ENCODE measurements around the gene INPP5A. TPM values are rescaled to one million over a fixed set of nuclear protein-coding genes. Genes with fewer than 3 reads are reported as not detected.

Gene INPP5A
- total and polyA plus RNA-seq, 10 donors, result 11.1 to 41.3 (median 30.8) TPM

- Histone ChIP-seq H3K4me3 (no peak overlapping the region), H3K36me3 (peaks cover 0 to 100% (median 47%) of the 10 kb centered on the region in 6 donors), H3K4me1 (peaks cover 0 to 1% (median 0%) of the 10 kb centered on the region in 6 donors), H3K27me3 (replicated peaks in 1 of 7) (no peaks in the 10 kb centered on the region), H3K27ac (no peak overlapping the region), H3K9me3 (peaks cover 0 to 2% (median under 1%) of the 10 kb centered on the region in 8 donors)
- WGBS, 5 donors, result 81 to 96% (median 95%) methylated on average over 6 to 13 of the region's 13 CpGs
- intact Hi-C loops (cut with DNase I; ENCODE audit: low total_unique reads), result no loop called here
- DNase-seq, result peak; percentile 55
- TF ChIP-seq POLR2A (IDR thresholded peaks at IDR 0.05), result no peak
- TF ChIP-seq POLR2AphosphoS5 (IDR thresholded peaks at IDR 0.05), result no peak
- no peak for TF ChIP-seq CTCF (IDR thresholded peaks at IDR 0.05 in 8 of 11, conservative IDR thresholded peaks at IDR 0.05 in 3 of 11)
Observed at GRCh38 chr10:132711613-132712121, 174.1 kb downstream of the INPP5A start.

DNA sequence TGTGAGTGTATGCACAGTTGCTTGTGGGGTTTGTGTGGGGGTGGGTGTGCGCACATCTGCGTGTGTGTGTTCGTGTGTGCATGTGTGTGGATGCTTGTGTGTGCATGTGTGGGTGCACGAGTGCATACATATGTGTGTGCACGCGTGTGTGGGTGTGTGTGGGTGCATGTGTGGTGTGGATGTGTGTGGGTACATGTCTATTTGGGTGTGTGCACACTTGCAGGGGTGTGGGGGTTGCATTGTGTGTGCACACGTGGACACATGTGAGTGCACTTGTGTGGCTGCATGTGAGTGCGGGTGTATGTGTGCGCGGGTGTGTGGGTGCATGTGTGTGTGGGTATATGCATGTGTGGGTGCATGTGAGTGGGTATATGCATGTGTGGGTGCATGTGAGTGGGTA is 174.7 kb downstream of the INPP5A start:
- H3K36me3 ChIP-seq, result peaks cover 0 to 99% (median 47%) of the 10 kb centered on the region in 6 donors
- H3K4me3 ChIP-seq, result no peak overlapping the region
- H3K4me1 ChIP-seq, result peaks cover 0 to 3% (median 0%) of the 10 kb centered on the region in 6 donors
- TF ChIP-seq POLR2A (IDR thresholded peaks at IDR 0.05), result no peak
- no peak for TF ChIP-seq CTCF (IDR thresholded peaks at IDR 0.05 in 8 of 11, conservative IDR thresholded peaks at IDR 0.05 in 3 of 11)
- TF ChIP-seq POLR2AphosphoS5 (IDR thresholded peaks at IDR 0.05), result no peak
- DNase-seq, result peak; percentile 47
- intact Hi-C loops (cut with DNase I; ENCODE audit: low total_unique reads), result no loop called here
- no peaks in the 10 kb centered on the region for H3K27me3 ChIP-seq (replicated peaks in 1 of 7)
- no peak overlapping the region for H3K27ac ChIP-seq
- 91 to 97% (median 94%) methylated on average over 10 of the region's 10 CpGs for WGBS, 5 donors
- no peaks in the 10 kb centered on the region for H3K9me3 ChIP-seq

GRCh38 chr10:132712743-132713142 is 175.2 kb downstream of the INPP5A start:
- H3K27me3 ChIP-seq (replicated peaks in 1 of 7), result no peaks in the 10 kb centered on the region
- H3K36me3 ChIP-seq, result peaks cover 0 to 94% (median 47%) of the 10 kb centered on the region in 6 donors
- no peaks in the 10 kb centered on the region for H3K9me3 ChIP-seq
- H3K4me1 ChIP-seq, result peaks cover 0 to 3% (median 0%) of the 10 kb centered on the region in 6 donors
- intact Hi-C loops (cut with DNase I; ENCODE audit: low total_unique reads), result no loop called here
- WGBS, 5 donors, result 94 to 96% (median 95%) methylated on average over 6 of the region's 6 CpGs
- H3K4me3 ChIP-seq, result no peak overlapping the region
- TF ChIP-seq POLR2AphosphoS5 (IDR thresholded peaks at IDR 0.05) (no peak), POLR2A (IDR thresholded peaks at IDR 0.05) (no peak), CTCF (IDR thresholded peaks at IDR 0.05 in 8 of 11, conservative IDR thresholded peaks at IDR 0.05 in 3 of 11) (no peak)
- peak; percentile 37 for DNase-seq
- H3K27ac ChIP-seq, result no peak overlapping the region

DNA sequence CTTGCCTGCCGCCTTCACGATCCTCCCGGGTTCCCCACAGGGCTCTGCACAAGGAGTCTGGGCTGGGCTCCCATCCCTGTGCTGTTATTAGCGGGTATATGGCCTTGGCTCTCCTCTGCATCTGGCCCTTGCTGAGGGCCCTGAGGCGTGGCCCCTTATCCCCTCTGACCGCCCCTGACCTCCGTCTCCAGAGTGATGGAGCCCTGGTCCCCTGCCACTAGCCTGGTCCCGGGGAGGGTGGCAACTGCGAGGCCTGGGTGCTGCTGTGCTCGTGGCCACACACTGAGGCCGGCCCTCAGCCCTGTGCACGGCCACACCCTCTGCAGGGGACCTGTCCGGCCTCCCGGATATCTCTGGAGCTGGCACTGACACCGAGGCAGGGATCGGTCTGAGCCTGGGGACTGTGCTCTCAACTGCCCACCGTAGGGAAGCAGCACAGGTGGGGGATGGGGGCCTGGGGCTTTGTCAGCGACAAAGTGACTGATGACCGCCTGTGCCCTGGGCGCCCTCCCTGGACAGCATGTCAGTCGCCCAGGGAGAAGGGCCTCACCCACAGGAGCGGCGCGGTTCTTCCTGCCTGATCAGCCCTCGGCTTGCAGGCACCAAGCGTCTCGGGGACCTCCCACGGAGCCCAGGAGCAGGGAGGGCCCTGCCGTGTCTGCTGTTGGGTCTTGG is 176.0 kb downstream of the INPP5A start:
- TF ChIP-seq POLR2AphosphoS5 (IDR thresholded peaks at IDR 0.05) (no peak), CTCF (IDR thresholded peaks at IDR 0.05 in 8 of 11, conservative IDR thresholded peaks at IDR 0.05 in 3 of 11) (no peak), POLR2A (IDR thresholded peaks at IDR 0.05) (no peak)
- intact Hi-C loops (cut with DNase I; ENCODE audit: low total_unique reads), result no loop called here
- Histone ChIP-seq H3K27ac (no peak overlapping the region), H3K36me3 (peaks cover 0 to 86% (median 39%) of the 10 kb centered on the region in 6 donors), H3K4me3 (no peak overlapping the region), H3K9me3 (peaks cover 0 to 4% (median 0%) of the 10 kb centered on the region in 8 donors), H3K27me3 (replicated peaks in 1 of 7) (no peaks in the 10 kb centered on the region), H3K4me1 (peaks cover 0 to 3% (median 0%) of the 10 kb centered on the region in 6 donors)
- DNase-seq, result peak; percentile 65
- WGBS, 5 donors, result 87 to 95% (median 92%) methylated on average over 23 to 29 of the region's 29 CpGs
